ENCODE data around the gene PUS7L.
A peak's percentile ranks its signal among the peaks of the same experiment; 100 is the strongest.

The PUS7L gene

GRCh38 chr12:43711348-43711747, 47.2 kb downstream of the PUS7L start:
- no peak for TF ChIP-seq REST (IDR thresholded peaks at IDR 0.05; ENCODE audit: low read depth)
- TF ChIP-seq, protein P1, sequence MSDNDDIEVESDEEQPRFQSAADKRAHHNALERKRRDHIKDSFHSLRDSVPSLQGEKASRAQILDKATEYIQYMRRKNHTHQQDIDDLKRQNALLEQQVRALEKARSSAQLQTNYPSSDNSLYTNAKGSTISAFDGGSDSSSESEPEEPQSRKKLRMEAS (IDR thresholded peaks at IDR 0.05), result no peak
- TF ChIP-seq CREB1 (IDR thresholded peaks at IDR 0.05; ENCODE audit: low read depth), result no peak
- no peak for TF ChIP-seq ZBTB7A (IDR thresholded peaks at IDR 0.05; ENCODE audit: low read depth)
- no peak for TF ChIP-seq NFIC (IDR thresholded peaks at IDR 0.05)
- no peak for TF ChIP-seq CEBPB (IDR thresholded peaks at IDR 0.05)
- no peak for TF ChIP-seq EP300 (IDR thresholded peaks at IDR 0.05; ENCODE audit: borderline replicate concordance)
- TF ChIP-seq TAF1 (IDR thresholded peaks at IDR 0.05; ENCODE audit: low read depth), result no peak
- TF ChIP-seq EGR1 (IDR thresholded peaks at IDR 0.05), result no peak
- no peak for TF ChIP-seq RAD21 (IDR thresholded peaks at IDR 0.05; ENCODE audit: low read depth)
- TF ChIP-seq TCF12 (IDR thresholded peaks at IDR 0.05; ENCODE audit: low read depth), result no peak
- no peak for TF ChIP-seq TEAD4 (IDR thresholded peaks at IDR 0.05)
- no peak for TF ChIP-seq YY1 (IDR thresholded peaks at IDR 0.05; ENCODE audit: low read depth)

DNA sequence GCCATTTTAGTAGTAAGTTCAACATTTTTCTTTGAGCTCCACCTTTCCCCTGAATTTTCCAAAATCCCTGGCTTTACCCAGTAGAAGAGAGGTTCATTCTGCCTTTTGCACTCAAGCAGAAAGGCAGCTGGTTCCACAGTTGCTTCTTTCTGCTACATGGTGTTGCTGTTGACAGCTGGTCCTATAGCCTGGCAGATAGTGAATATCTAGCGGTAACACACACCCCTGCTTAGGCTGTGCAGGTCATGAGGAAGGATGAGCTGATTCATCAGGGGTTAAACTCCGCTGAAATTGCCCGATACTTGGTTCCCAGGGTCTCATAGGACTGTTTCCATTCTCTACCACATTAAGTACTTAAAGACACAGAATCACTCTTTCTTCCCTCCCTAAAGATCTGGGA, 62.4 kb downstream of the PUS7L start:
- TF ChIP-seq NFIC (IDR thresholded peaks at IDR 0.05), result no peak
- TF ChIP-seq CEBPB (IDR thresholded peaks at IDR 0.05), result no peak
- TF ChIP-seq CREB1 (IDR thresholded peaks at IDR 0.05; ENCODE audit: low read depth), result no peak

- TF ChIP-seq EP300 (IDR thresholded peaks at IDR 0.05; ENCODE audit: borderline replicate concordance), result no peak
- TF ChIP-seq NFIC (IDR thresholded peaks at IDR 0.05), result peak; percentile 34; the same call in 1 of the 2 replicates
Observed at GRCh38 chr12:43694879-43695278, 63.7 kb downstream of the PUS7L start.

DNA sequence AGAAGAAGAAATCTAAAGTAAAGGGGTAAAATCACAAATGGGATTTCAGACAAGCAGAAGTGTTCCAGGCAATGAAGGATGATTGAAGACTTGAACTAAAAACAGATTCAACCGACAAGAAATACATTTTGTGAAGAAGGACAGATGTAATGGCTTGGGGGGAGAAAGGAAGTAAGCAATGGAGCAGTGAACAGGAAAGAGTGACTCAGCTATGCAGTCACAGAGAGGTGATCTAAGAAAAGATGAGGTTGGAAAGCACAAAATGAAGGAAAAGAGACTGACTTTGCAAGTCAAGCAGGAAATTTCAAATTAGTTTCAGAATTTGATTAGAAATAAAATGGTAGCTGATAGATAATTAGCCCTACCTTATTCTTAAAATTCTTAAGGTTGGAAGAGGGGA, 66.5 kb downstream of the PUS7L start:
- TF ChIP-seq TEAD4 (IDR thresholded peaks at IDR 0.05), result no peak
- no peak for TF ChIP-seq YY1 (IDR thresholded peaks at IDR 0.05; ENCODE audit: low read depth)
- TF ChIP-seq FOXM1 (IDR thresholded peaks at IDR 0.05; ENCODE audit: borderline replicate concordance, low read depth), result no peak
- no peak for TF ChIP-seq CREB1 (IDR thresholded peaks at IDR 0.05; ENCODE audit: low read depth)
- no peak for TF ChIP-seq RAD21 (IDR thresholded peaks at IDR 0.05; ENCODE audit: low read depth)
- no peak for TF ChIP-seq CEBPB (IDR thresholded peaks at IDR 0.05)
- no peak for TF ChIP-seq TCF12 (IDR thresholded peaks at IDR 0.05; ENCODE audit: low read depth)
- TF ChIP-seq, protein P1 (IDR thresholded peaks at IDR 0.05), result no peak
- no peak for TF ChIP-seq TAF1 (IDR thresholded peaks at IDR 0.05; ENCODE audit: low read depth)
- no peak for TF ChIP-seq EP300 (IDR thresholded peaks at IDR 0.05; ENCODE audit: borderline replicate concordance)
- TF ChIP-seq REST (IDR thresholded peaks at IDR 0.05; ENCODE audit: low read depth), result no peak
- TF ChIP-seq ZBTB7A (IDR thresholded peaks at IDR 0.05; ENCODE audit: low read depth), result no peak
- TF ChIP-seq, protein P2, sequence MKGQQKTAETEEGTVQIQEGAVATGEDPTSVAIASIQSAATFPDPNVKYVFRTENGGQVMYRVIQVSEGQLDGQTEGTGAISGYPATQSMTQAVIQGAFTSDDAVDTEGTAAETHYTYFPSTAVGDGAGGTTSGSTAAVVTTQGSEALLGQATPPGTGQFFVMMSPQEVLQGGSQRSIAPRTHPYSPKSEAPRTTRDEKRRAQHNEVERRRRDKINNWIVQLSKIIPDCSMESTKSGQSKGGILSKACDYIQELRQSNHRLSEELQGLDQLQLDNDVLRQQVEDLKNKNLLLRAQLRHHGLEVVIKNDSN (IDR thresholded peaks at IDR 0.05), result no peak
- TF ChIP-seq NFIC (IDR thresholded peaks at IDR 0.05), result no peak
- no peak for TF ChIP-seq EGR1 (IDR thresholded peaks at IDR 0.05)

DNA sequence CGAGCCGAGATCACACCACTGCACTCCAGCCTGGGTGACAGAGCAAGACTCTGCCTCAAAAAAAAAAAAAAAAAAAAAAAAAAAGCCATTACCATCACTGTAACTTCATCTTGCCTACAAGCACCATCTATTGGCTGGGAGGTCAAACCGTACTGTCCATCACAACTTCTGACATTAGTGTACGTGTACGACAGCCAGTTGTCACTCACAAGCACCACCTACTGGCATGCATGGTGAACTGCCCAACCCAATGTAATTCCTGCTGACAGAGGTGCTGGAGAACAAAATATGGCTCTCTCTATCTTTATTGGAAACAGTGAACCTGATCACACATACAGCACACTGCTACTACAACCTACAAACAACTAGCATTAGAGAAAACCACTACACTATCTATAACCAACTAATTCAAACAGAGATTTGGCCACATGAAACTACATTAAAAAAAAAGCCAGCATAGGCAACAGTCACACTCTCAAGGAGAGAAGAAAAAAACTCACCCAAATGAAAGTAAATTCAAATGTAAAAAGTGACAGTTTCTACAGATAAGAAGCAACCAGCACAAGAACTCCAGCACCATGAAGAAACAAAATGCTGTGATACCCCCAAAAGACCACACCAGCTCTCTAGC, 82.3 kb downstream of the PUS7L start:
- peak; percentile 71 for TF ChIP-seq RAD21 (IDR thresholded peaks at IDR 0.05; ENCODE audit: low read depth)
- TF ChIP-seq, protein P2 (IDR thresholded peaks at IDR 0.05), result no peak

GRCh38 chr12:43675048-43675904, 83.3 kb downstream of the PUS7L start:
- TF ChIP-seq ZBTB7A (IDR thresholded peaks at IDR 0.05; ENCODE audit: low read depth), result no peak
- TF ChIP-seq TEAD4 (IDR thresholded peaks at IDR 0.05), result peak; percentile 90
